ENCODE measurements around the gene FBH1. TPM values are rescaled to one million over a fixed set of nuclear protein-coding genes. Genes with fewer than 3 reads are reported as not detected.

Gene FBH1
- polyA plus RNA-seq, 1 donor from 2014 or later, result 85.4 TPM

DNA sequence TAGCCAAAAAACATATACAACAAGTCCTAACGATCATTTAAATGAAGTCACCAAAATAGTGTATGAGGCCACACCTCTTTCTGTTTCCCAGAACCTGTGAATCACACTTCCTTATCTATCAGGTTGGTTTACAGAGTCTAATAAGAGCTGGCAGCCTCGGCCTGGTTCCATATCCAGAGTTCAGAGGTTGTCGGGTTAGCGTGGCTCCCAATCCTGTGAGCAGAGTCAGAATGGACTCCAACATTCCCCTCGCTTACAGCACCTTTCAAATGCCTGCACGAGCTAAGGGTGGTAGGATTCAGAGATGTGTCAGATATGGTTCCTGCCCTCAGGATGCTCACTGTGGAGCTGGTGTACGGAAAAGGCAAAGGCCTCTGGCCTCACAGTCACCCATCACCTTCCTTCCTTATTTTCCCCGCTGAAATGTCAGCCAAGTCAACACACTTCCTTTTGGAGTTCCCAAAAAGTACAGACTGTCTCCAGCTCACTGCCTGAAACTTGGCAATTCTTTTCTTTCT is 81.3 kb downstream of the FBH1 start:
- Mint-ChIP-seq H3K9me3 (no peaks in the 10 kb centered on the region), H3K27me3 (no peaks in the 10 kb centered on the region), H3K4me3 (peak overlapping the region; percentile 57 to 92 (median 86)), H3K4me1 (peaks cover 42 to 50% (median 50%) of the 10 kb centered on the region in 3 donors), H3K27ac (peak overlapping the region; percentile 41 to 95 (median 54)), H3K36me3 (no peaks in the 10 kb centered on the region)

- Mint-ChIP-seq H3K4me3 (peak overlapping the region; percentile 57 to 92 (median 86)), H3K27ac (peak overlapping the region; percentile 41 to 95 (median 54)), H3K36me3 (no peaks in the 10 kb centered on the region), H3K9me3 (no peaks in the 10 kb centered on the region), H3K4me1 (peaks cover 42 to 51% (median 50%) of the 10 kb centered on the region in 3 donors), H3K27me3 (no peaks in the 10 kb centered on the region)
Measured at GRCh38 chr10:5971886-5972285, 81.8 kb downstream of the FBH1 start.

DNA sequence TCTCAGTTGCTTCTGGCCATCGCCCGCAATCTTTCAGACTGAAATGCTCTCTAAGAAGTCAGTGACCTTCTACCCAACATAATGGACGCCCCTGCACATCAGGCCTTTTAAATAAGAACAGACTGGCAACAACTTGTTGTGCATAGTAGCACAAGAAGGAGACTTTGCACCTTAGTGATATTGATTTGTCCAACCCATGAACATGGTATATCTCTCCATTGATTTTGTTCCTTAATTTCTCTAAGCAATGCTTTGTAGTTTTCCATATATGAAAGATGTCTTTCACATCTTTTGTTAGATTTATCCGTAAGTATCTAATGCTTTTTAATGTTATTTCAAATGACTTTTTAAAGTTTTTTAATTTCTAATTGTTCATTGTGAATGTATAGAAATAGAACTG is 83.0 kb downstream of the FBH1 start:
- Mint-ChIP-seq H3K36me3 (no peaks in the 10 kb centered on the region), H3K9me3 (no peaks in the 10 kb centered on the region), H3K4me1 (peaks cover 42 to 50% (median 50%) of the 10 kb centered on the region in 3 donors), H3K4me3 (peak overlapping the region in 2 of 4 donors; percentile 69 to 75), H3K27ac (peak overlapping the region; percentile 40 to 85 (median 53)), H3K27me3 (no peaks in the 10 kb centered on the region)

DNA sequence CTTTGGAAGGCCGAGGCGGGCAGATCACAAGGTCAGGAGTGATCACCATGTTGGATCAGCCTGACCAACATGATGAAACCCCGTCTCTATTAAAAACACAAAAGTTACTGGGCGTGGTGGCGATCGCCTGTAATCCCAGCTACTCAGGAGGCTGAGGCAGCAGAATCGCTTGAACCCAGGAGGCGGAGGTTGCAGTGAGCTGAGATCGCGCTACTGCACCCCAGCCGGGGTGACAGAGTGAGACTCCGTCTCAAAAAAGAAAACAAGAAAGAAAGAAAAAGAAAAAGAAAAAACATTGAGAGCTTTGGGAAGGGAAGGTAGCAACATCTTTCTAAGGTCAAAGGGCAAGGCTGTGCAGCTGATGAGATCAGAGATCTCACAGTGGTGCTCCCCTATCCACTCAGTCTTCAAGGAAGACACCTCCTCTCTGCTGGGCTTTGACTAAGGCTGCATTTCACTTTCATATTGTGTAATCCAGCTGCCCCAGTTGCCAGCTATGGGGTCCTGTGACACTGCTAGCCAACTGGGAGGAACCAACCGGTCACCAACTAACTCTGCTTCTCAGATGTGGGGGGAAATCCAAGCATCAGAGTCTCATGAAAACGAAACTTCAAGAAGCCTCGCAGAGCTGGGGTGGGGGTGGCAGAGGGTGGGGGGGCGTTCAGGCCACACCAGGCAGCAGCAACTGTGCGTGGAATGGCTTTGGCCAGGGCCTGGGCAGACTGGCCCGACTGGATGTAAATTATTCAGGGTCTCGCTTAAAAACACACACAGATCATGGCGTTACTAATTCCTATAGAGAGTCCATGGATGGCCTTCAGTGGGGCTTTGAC is 85.8 kb downstream of the FBH1 start:
- H3K4me1 Mint-ChIP-seq, result peaks cover 37 to 45% (median 43%) of the 10 kb centered on the region in 3 donors
- H3K27me3 Mint-ChIP-seq, result no peaks in the 10 kb centered on the region
- H3K9me3 Mint-ChIP-seq, result no peaks in the 10 kb centered on the region

GRCh38 chr10:5976512-5977470 is 86.7 kb downstream of the FBH1 start:
- Mint-ChIP-seq H3K4me1 (peaks cover 28 to 36% (median 33%) of the 10 kb centered on the region in 3 donors), H3K9me3 (no peaks in the 10 kb centered on the region), H3K36me3 (no peaks in the 10 kb centered on the region), H3K27me3 (no peaks in the 10 kb centered on the region), H3K27ac (peak overlapping the region; percentile 87 to 95 (median 90)), H3K4me3 (peak overlapping the region; percentile 88 to 99 (median 96))

More for the DNA sequence above, 85.8 kb downstream of the FBH1 start:
- Mint-ChIP-seq H3K36me3 (no peaks in the 10 kb centered on the region), H3K27ac (peak overlapping the region; percentile 90 to 95 (median 93)), H3K4me3 (peak overlapping the region; percentile 88 to 99 (median 93))

DNA sequence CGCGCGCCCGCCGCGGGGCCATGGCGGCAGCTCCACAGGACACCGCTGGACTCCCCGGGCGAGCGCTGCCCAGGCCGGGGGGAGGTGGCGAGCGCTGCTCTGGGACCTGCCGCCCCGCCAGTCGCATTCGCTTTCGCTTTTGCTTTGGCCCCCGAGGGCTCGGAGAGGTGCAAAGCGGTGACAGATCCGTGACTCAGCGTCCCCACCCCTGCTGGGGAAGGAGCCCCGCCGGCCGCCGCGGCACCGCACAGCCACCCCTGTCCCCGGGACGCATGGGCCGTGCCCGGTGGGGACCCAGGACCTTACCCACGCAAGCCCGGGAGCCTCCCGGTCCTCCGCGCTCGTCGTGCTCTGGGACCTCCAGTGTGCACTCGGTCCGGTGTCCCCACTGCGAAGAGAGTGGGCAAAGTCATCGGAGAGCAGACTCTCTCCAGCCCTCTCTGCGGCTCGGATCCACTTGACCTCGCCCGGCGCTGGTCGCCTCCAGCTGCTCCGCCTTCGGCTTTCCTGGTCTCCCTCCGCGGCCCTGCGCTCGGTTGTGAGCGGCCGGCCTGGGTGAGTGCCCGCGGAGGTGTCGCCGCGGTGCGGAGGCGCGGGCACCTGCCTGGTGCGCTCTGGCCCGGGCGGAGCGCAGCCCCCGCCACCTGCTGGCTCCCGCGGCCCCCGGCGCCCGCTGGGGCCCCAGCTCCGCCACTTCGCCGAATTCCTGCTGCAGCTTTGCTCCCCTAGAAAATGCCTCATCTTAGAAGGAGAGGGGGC is 87.6 kb downstream of the FBH1 start, which contains the start of gene IL15RA:
TSS of gene IL15RA (minus strand) at position 73 of the 759 bp plus-strand sequence. CDS start at position 22, 51 bp downstream.
- no peaks in the 10 kb centered on the region for H3K9me3 Mint-ChIP-seq
- peak within 1 kb of the TSS; percentile 90 to 95 (median 92) for H3K27ac Mint-ChIP-seq
- no peaks in the 10 kb centered on the region for H3K36me3 Mint-ChIP-seq
- no peaks in the 10 kb centered on the region for H3K27me3 Mint-ChIP-seq
- peaks cover 23 to 31% (median 28%) of the 10 kb centered on the region in 3 donors for H3K4me1 Mint-ChIP-seq
- peak within 1 kb of the TSS; percentile 88 to 99 (median 96) for H3K4me3 Mint-ChIP-seq

DNA sequence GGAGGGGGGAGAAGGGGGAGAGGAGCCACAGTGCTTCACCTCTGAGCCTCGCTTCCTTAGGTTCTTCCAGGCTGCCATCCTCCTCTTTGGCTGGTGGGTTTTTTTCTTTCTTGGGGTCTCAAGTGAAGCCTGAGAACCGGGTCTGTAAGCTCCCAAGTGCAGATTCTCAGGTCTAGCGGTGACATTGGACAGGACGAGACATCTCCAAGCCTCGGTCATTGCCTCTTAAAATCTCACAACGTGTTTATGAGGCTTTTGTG is 88.1 kb downstream of the FBH1 start:
- Mint-ChIP-seq H3K36me3 (no peaks in the 10 kb centered on the region), H3K27me3 (no peaks in the 10 kb centered on the region), H3K4me1 (peaks cover 19 to 26% (median 23%) of the 10 kb centered on the region in 3 donors), H3K4me3 (peak overlapping the region; percentile 88 to 94 (median 94)), H3K27ac (peak overlapping the region in 2 of 3 donors; percentile 76 to 92), H3K9me3 (no peaks in the 10 kb centered on the region)

DNA sequence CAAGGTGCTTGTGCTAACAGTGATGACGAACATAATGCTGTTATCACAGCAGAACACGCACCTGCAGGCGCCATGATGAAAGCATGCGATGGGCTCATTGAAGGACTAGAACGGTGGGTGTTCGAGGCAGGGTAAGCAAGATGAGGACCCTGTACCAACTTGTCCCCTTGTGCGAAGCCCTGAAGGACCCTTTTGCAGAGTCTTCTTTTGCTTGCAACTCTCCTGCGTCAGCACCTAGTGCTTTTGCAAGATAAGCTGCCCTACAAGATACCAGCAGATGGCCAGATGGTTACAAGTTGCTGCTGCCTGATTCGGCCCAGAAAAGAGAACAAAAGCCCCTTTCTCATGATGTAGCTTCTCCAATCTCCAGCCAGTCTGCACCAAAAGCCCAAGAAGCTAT is 91.5 kb downstream of the FBH1 start:
- H3K4me1 Mint-ChIP-seq, result peaks cover 0 to 3% (median 2%) of the 10 kb centered on the region in 3 donors
- no peaks in the 10 kb centered on the region for H3K9me3 Mint-ChIP-seq
- no peaks in the 10 kb centered on the region for H3K36me3 Mint-ChIP-seq
- peak overlapping the region in 1 of 3 donors; percentile 23 for H3K27ac Mint-ChIP-seq
- peak overlapping the region in 1 of 4 donors; percentile 83 for H3K4me3 Mint-ChIP-seq
- no peaks in the 10 kb centered on the region for H3K27me3 Mint-ChIP-seq

DNA sequence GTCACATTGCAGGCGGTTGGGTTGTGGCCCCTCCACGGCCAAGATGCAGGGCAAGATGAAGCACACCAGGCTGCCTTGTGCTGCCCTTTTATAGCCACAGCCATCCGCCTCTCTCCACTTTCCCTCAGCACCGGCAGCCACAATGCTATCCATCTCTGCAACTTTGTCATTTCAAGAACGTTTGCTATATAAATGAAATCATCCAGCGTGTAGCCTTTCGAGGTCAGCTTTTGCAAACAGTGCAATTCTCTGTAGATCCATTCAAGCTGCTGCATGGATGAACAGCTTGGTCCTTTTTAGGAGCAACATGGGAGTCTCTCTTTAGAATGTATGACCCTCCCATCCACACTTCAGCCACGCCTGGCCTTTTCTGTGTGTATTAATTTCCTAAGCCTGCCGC is 93.7 kb downstream of the FBH1 start:
- H3K4me3 Mint-ChIP-seq, result no peak overlapping the region
- no peaks in the 10 kb centered on the region for H3K9me3 Mint-ChIP-seq

GRCh38 chr10:5985029-5985428 is 95.0 kb downstream of the FBH1 start:
- Mint-ChIP-seq H3K36me3 (no peaks in the 10 kb centered on the region), H3K27me3 (no peaks in the 10 kb centered on the region), H3K4me1 (peaks cover 6 to 9% (median 8%) of the 10 kb centered on the region in 3 donors), H3K9me3 (no peaks in the 10 kb centered on the region), H3K4me3 (no peak overlapping the region), H3K27ac (peak overlapping the region in 1 of 3 donors; percentile 31)

More for the DNA sequence above, 93.7 kb downstream of the FBH1 start:
- no peaks in the 10 kb centered on the region for H3K36me3 Mint-ChIP-seq
- peak overlapping the region in 1 of 3 donors; percentile 31 for H3K27ac Mint-ChIP-seq
- H3K4me1 Mint-ChIP-seq, result peaks cover 6 to 9% (median 8%) of the 10 kb centered on the region in 3 donors
- H3K27me3 Mint-ChIP-seq, result no peaks in the 10 kb centered on the region

Other genes starting within 250 kb of the FBH1 start
- gene ASB13, start 223.6 kb upstream of the FBH1 start, polyA plus RNA-seq, result 6.6 TPM
- 12.2 TPM for gene TASOR2, start 205.4 kb upstream of the FBH1 start, polyA plus RNA-seq
- 248 TPM for gene GDI2, start 76.8 kb upstream of the FBH1 start, polyA plus RNA-seq
- gene ANKRD16, start 350 bp upstream of the FBH1 start, polyA plus RNA-seq, result 5.2 TPM
- 6.4 TPM for gene IL15RA, start 87.3 kb downstream of the FBH1 start, polyA plus RNA-seq
- 27.2 TPM for gene IL2RA, start 172.1 kb downstream of the FBH1 start, polyA plus RNA-seq
- 118 TPM for gene RBM17, start 198.8 kb downstream of the FBH1 start, polyA plus RNA-seq